HT-29 (cell line): ENCODE measurements around the gene DAB2. TPM values are rescaled to one million over a fixed set of nuclear protein-coding genes. Genes with fewer than 3 reads are reported as not detected.

Experiments used
- DNase-seq: peaks from one replicate; pipeline ENCODE4 v3.0.0-alpha.2; 2015; ENCODE audit warnings: low spot score
- total RNA-seq: library from RNA; depleted of rRNA; stranded (reverse); fragments of >200 nt; shearing (Covaris generic); gene quantifications from 2 replicates; pipeline ENCODE4 v1.2.3, GENCODE V29; 2014

The DAB2 gene
- total RNA-seq, 1 experiment from 2014 or later, result 2.3 TPM

- no peak for DNase-seq
Measured at GRCh38 chr5:39387293-39387692, 37.5 kb downstream of the DAB2 start.

DNA sequence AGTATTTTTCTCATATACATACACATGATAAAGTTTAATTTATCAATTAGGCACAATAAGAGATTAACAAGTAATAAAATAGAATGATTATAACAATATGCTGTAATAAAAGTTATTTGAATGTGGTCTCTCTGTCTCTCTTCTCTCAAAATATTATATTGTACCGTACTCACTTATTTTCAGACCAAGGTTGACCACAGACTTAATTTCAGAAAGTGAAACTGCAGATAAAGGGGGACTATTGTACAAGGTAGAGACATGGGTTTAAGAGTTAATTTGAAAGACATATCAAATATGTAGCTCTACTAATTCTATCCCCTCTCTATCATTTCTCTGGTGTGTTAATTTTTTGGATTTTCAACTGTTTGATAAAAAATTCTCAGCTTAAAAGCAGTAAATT, 40.5 kb downstream of the DAB2 start:
- DNase-seq, result no peak

DNA sequence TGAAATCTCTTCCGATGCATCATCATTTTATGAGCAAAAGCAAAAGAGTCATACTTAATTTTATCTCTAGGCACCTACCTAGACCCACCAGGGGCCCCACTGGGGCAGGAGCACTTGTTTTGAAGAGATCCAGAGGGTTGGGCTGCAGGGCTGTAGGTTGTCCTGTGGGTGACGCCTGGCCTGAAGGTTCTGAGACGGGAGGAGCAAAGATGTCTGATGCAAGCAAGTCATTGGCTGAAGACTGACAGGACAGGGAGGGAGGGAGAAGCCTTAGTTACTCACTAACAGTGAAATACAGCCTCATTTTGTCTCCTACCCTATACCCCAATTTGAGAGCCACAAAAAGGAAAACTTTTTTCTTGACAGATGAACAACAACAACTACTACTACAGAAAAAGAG, 43.4 kb downstream of the DAB2 start:
- no peak for DNase-seq

DNA sequence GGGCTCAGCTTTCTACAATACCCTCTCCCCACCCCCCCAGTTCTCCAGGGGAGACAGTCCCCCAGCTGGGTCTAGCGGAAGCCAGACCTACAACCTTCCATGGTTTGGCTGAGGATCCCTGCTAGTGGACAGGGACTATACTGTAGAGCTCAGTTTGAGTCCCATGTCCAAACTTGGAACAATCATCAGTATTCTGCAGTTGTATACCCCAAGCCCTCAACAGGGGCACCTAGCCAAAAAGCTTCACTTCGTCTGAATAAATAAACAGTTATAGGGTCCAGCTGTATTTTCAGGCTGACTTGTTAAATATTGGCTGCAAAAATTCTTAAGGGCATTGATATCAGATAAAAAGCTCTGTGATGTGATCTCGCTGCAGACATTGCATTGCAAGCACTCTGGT, 45.1 kb downstream of the DAB2 start:
- no peak for DNase-seq

DNA sequence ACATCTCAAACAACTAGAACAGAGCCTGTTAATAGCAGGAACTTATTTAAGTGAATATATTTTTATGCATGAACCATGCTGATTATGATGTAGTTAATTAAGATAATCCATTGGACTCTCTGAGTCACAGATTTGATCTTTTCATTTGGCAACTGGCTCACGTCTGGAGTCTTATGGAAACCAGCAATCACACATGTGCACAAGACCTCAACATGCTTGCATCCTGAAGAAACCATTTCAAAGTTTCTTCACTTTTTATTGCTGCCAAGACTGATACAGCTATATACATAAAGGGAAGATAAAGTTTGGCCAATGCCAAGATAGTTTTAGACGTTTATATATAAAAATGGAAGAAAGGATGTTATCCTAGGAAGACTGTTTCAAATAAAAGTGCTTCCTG, 47.2 kb downstream of the DAB2 start:
- no peak for DNase-seq

- peak; percentile 91 for DNase-seq
Measured at GRCh38 chr5:39376293-39376714, 48.5 kb downstream of the DAB2 start.

DNA sequence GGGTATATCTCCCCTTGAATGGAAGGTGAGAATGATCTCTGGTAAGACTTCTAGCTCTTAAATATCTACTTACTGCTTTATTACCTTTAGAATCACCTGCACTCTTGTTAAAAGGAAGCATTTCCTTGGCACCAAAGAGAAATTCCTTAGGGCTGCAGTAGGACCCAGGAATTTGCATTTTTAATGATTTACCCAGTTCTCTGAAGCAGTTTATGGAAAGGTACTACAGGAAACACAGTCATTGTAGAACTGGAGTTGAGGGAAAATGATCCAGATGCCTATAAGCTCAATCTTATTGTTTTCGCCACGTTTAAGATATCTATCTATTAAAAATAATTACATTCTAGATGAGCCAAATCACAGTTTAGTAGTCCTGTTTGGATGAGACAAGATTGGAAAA, 51.0 kb downstream of the DAB2 start:
- DNase-seq, result peak; percentile 49

DNA sequence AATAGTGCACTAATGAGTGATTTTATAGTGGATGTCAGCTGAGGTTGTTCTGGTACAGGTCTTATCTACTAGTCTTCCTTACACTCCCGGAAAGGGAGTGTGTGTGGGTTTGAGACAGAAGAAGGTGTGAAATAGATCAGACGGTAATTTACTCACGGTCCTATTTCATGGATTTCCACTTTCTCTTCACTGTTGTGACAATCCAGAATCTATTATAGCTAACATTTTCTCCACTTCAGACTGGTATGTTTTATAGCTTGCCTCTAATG, 53.5 kb downstream of the DAB2 start:
- no peak for DNase-seq

GRCh38 chr5:39370555-39371366, 54.0 kb downstream of the DAB2 start:
- peak; percentile 48 for DNase-seq

DNA sequence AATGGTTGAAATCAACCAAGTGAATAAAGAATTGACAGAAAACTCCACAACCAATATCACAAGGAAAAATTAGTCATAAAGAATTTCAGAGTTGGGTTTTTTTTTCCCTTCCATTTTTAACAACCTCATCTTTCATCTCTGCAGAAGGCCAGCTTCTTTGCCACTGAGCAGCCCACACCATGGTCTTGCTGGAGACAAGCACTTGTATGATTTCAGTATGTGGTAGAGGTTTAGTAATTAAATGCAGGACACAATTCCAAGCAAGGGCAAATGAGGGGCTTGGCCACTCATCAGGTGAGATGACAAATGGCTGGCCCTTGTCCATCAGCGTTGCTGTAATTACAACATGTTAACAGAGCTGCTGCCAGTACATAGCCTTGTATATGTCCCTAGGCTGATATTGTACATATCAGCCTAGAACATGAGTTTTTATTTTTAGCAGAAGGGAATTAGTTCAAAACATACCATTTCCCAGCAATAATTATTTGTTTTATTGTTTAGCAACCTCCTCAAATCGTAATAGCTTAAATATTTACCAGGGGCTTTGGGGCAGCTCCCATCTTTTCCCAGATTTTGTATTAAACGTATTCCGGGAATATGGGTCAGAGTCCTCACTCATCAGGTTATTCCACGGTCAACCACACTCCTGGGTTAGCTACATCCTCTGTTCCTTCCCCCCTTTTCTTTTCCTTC, 55.5 kb downstream of the DAB2 start:
- DNase-seq, result no peak

- DNase-seq, result no peak
Measured at GRCh38 chr5:39368116-39368515, 56.7 kb downstream of the DAB2 start.

- DNase-seq, result no peak
Measured at GRCh38 chr5:39367711-39368110, 57.1 kb downstream of the DAB2 start.

- no peak for DNase-seq
Measured at GRCh38 chr5:39364367-39364766, 60.4 kb downstream of the DAB2 start, which contains the start of gene C9. TSS of gene C9 (minus strand) at chr5:39364495. CDS start at chr5:39364464, 31 bp downstream.

DNA sequence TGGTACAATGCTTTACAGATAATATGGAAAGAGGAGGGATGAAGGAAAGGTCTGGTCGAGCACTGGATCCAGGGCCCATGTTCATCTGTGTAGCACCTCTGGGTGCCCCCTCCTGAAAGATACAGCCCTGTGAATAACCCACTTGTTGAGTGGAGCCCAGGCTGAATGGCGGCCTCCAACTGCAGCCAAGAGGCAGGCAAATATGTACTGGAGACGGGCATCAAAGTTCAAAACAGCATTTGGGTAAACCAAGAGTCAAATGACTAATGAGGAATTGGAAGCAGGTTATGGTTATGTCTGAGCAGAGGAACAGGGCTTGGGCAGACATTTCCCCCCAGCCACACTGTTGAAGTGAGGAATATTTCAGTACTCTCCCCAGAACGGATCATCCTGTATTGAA, 61.6 kb downstream of the DAB2 start:
- no peak for DNase-seq

DNA sequence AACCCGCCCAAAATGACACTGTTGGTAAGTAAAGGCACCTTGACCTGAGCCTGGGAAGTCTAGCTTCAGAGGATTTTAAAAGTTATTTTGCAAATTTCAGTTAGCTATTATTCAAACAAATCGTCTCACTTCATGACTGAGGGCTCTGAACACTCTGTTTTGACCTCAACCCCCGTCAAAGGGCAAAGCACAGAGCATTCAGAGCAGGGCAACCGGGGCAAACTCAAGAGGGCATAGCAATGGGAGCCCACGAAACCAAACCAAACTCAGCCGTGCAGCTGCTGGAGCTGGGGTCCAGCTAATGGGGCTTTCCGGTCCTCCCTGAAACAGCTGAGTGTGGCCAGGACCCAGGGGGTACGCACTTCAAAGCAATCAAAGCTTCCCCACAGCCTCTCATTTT, 62.1 kb downstream of the DAB2 start:
- no peak for DNase-seq

DNA sequence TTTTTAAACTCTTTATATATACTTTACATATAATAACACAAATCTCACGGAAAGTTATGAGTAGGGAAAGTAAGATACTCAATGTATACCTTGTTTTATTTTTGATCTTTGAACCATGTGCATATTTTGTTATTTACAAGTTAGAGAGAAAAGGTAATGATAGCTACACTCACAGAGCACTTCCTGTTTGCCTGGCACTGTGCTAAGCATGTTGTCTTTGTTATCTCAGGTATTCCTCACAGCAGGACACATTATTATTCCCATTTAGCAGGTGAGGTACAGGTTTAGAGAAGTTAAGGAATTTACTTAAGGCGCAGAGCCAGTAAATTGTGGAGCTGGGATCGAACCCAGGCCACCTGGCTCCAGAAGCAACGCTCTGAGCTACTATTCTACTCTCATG, 63.5 kb downstream of the DAB2 start:
- DNase-seq, result no peak

GRCh38 chr5:39360471-39361111, 64.2 kb downstream of the DAB2 start:
- no peak for DNase-seq

GRCh38 chr5:39356263-39356662, 68.5 kb downstream of the DAB2 start:
- no peak for DNase-seq

- peak; percentile 24 for DNase-seq
Measured at GRCh38 chr5:39355324-39355723, 69.5 kb downstream of the DAB2 start.

DNA sequence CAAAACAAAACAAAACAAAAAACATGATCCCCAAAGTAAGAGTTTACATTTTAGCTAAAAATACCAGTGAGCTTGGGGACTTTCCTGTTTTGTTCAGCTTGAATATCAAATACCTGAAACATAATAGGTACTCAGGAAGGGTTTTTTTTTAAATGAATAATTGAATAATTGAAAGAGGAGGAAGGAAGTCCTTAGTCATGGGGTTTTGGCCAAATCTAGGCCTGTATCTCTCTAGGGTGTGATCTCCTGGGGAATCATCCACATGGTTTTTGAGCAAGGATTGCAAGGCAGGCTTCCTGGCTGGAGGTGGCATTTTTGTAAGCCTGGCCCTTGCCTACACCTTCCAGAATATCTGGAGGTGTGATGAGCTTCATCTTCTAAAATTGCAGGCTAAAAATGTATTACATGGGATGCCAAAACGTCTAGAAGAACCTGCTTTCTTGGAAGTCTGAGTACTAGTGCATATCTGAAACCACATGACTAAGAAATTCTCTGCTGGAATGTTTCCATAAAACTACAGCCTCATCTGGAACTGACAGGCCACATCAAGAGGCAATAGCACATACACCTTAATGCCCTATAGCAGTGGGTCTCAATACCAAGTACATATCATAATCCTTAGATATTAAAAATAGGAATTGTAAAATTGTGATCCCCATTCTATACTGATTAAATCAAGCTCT, 70.9 kb downstream of the DAB2 start:
- no peak for DNase-seq

DNA sequence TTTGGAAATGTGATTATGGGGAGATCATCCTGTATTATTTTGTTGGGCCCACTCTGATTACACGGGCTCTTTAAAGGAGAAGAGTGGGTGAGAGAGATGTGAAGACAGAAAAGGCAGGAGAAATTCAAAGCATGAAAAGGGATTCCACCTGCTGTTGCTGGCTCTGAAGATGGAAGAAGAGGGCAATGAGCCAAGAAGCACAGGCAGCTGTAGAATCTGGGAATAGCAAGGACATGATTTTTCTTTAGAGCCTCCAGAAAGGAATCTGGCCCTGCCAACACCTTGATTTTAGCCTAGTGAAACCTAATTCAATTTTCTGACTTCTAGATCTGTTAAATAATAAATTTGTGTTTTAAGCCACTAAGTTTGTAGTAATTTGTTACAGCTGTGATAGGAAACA, 71.8 kb downstream of the DAB2 start:
- DNase-seq, result no peak

GRCh38 chr5:39352170-39352569, 72.6 kb downstream of the DAB2 start:
- no peak for DNase-seq
